Coronary artery (tissue), 2 donors: ENCODE measurements around the gene DPYD.

Source experiments
- DNase-seq: peaks from one replicate; pipeline ENCODE4 v3.0.0-alpha.2; 2017; ENCODE audit warnings: low spot score
- H3K27ac ChIP-seq, 2 donors: fragments of 200-600 bp; sonication (generic); one replicate each; pipeline ENCODE4 v1.5.1; 2016 to 2019
- H3K4me3 ChIP-seq: fragments of 200-600 bp; sonication (generic); 2 replicates; pipeline ENCODE4 v1.5.1; 2016; ENCODE audit warnings: mild to moderate bottlenecking, moderate library complexity
- TF ChIP-seq, protein P1 (sequence below): fragments of 200-600 bp; sonication (generic); IDR thresholded peaks from one replicate; pipeline ENCODE4 v1.5.1; 2019; ENCODE audit warnings: antibody characterized with exemption

The DPYD gene

GRCh38 chr1:97907886-97908285, 12.9 kb downstream of the DPYD start:
- no peak overlapping the region for H3K27ac ChIP-seq

GRCh38 chr1:97906567-97907241, 14.1 kb downstream of the DPYD start:
- Histone ChIP-seq H3K4me3 (no peak overlapping the region), H3K27ac (peak overlapping the region in 1 of 2 donors; percentile 49)
- TF ChIP-seq, protein P1, sequence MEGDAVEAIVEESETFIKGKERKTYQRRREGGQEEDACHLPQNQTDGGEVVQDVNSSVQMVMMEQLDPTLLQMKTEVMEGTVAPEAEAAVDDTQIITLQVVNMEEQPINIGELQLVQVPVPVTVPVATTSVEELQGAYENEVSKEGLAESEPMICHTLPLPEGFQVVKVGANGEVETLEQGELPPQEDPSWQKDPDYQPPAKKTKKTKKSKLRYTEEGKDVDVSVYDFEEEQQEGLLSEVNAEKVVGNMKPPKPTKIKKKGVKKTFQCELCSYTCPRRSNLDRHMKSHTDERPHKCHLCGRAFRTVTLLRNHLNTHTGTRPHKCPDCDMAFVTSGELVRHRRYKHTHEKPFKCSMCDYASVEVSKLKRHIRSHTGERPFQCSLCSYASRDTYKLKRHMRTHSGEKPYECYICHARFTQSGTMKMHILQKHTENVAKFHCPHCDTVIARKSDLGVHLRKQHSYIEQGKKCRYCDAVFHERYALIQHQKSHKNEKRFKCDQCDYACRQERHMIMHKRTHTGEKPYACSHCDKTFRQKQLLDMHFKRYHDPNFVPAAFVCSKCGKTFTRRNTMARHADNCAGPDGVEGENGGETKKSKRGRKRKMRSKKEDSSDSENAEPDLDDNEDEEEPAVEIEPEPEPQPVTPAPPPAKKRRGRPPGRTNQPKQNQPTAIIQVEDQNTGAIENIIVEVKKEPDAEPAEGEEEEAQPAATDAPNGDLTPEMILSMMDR = no peak
- peak; percentile 75 for DNase-seq

More at GRCh38 chr1:97907886-97908285, 12.9 kb downstream of the DPYD start:
- DNase-seq = no peak
- TF ChIP-seq, protein P1 = no peak
- H3K4me3 ChIP-seq = no peak overlapping the region

DNA sequence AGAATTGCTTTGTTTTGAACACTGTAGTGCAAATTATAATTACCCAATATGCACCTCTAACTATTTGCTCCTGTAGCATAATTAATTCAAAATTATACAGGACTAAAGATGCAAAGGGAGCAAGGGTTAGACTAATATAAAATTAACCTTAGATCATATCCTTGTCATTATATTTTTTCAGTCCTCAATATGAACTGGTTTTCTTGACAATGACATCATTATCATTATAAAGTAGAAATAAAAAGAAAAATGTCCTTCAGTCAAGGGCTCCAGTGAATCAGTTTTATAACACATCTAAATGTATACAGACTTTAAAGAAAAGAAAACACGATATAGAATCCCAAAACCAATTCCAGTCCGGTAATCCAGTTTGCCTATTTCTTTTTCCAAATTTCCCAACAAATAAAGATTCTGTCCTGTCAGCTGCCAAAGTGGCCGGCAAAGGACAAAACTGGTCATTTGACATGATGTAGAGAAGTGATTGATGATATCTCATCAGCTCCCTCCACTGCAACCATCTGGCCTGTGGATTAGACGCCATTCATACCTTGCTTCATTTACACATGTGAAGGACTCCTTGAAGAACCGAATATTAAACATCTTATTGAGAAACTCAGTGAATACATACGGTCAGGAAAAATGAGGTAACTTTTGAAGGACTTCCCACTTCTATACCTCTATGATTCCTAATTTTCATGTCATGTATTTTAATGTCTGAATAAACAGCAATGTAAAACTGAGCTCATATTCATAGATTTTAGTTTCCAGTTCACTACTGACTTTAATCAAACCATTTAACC, 15.5 kb downstream of the DPYD start:
- DNase-seq = no peak

GRCh38 chr1:97904534-97904933, 16.3 kb downstream of the DPYD start:
- TF ChIP-seq, protein P1 = no peak
- H3K27ac ChIP-seq = peak overlapping the region in 1 of 2 donors; percentile 0
- H3K4me3 ChIP-seq = no peak overlapping the region
- DNase-seq = no peak

More for the DNA sequence above, 15.5 kb downstream of the DPYD start:
- TF ChIP-seq, protein P1 = no peak
- H3K27ac ChIP-seq = no peak overlapping the region
- H3K4me3 ChIP-seq = no peak overlapping the region

- H3K4me3 ChIP-seq = no peak overlapping the region
- TF ChIP-seq, protein P1 = no peak
- peak overlapping the region in 1 of 2 donors; percentile 28 for H3K27ac ChIP-seq
- DNase-seq = no peak
Observed at GRCh38 chr1:97903626-97904025, 17.2 kb downstream of the DPYD start.

- DNase-seq = no peak
- Histone ChIP-seq H3K4me3 (no peak overlapping the region), H3K27ac (no peak overlapping the region)
- TF ChIP-seq, protein P1 = no peak
Observed at GRCh38 chr1:97902067-97902466, 18.8 kb downstream of the DPYD start.
